Naive B cell (primary cell): ENCODE measurements around the gene LAMA2. TPM values are rescaled to one million over a fixed set of nuclear protein-coding genes. Genes with fewer than 3 reads are reported as not detected.
A peak's percentile ranks its signal among the peaks of the same experiment; 100 is the strongest.

Source experiments
- ATAC-seq, 2 donors: fragments of 150-1000 bp; cut with Tn5 transposase; 2 replicates each; pipeline ENCODE4 v1.10.0; 2021; ENCODE audit warnings: low read depth in 2 of 2, mild to moderate bottlenecking in 2 of 2, moderate library complexity in 2 of 2
- DNase-seq: peaks from one replicate; pipeline ENCODE4 v3.0.0; 2022
- H3K27ac Mint-ChIP-seq, 6 donors: one replicate each; pipeline ENCODE4 v1.8.0; 2020 to 2022; ENCODE audit warnings: mild to moderate bottlenecking in 6 of 6, mixed read lengths in 6 of 6, moderate library complexity in 5 of 6, inconsistent platforms in 2 of 6
- H3K27me3 Mint-ChIP-seq, 3 donors: one replicate each; pipeline ENCODE4 v1.8.0; 2021 to 2022; ENCODE audit warnings: mixed read lengths in 3 of 3, mild to moderate bottlenecking in 1 of 3
- H3K36me3 Mint-ChIP-seq, 2 donors: one replicate each; pipeline ENCODE4 v1.8.0; 2020 to 2022; ENCODE audit warnings: mixed read lengths in 2 of 2, inconsistent platforms in 1 of 2, mild to moderate bottlenecking in 1 of 2
- H3K4me1 Mint-ChIP-seq, 3 donors: one replicate each; pipeline ENCODE4 v1.8.0; 2020 to 2022; ENCODE audit warnings: mixed read lengths in 3 of 3, inconsistent platforms in 1 of 3, mild to moderate bottlenecking in 1 of 3, moderate library complexity in 1 of 3
- H3K4me3 Mint-ChIP-seq, 8 donors: one replicate each; pipeline ENCODE4 v1.8.0; 2020 to 2022; ENCODE audit warnings: mild to moderate bottlenecking in 8 of 8, mixed read lengths in 8 of 8, moderate library complexity in 8 of 8, inconsistent platforms in 2 of 8
- H3K9me3 Mint-ChIP-seq, 7 donors: one replicate each; pipeline ENCODE4 v1.8.0; 2020 to 2022; ENCODE audit warnings: mixed read lengths in 7 of 7, mild to moderate bottlenecking in 5 of 7, inconsistent platforms in 2 of 7, moderate library complexity in 1 of 7
- polyA plus RNA-seq, 6 donors: library from polyadenylated mRNA; unstranded; fragments of 300-500 nt; fragmentation: Illumina TruSeq; gene quantifications; one replicate each; pipeline ENCODE4 v1.2.3, GENCODE V29; 2021; ENCODE audit warnings: low read depth in 6 of 6

The LAMA2 gene, protein sequence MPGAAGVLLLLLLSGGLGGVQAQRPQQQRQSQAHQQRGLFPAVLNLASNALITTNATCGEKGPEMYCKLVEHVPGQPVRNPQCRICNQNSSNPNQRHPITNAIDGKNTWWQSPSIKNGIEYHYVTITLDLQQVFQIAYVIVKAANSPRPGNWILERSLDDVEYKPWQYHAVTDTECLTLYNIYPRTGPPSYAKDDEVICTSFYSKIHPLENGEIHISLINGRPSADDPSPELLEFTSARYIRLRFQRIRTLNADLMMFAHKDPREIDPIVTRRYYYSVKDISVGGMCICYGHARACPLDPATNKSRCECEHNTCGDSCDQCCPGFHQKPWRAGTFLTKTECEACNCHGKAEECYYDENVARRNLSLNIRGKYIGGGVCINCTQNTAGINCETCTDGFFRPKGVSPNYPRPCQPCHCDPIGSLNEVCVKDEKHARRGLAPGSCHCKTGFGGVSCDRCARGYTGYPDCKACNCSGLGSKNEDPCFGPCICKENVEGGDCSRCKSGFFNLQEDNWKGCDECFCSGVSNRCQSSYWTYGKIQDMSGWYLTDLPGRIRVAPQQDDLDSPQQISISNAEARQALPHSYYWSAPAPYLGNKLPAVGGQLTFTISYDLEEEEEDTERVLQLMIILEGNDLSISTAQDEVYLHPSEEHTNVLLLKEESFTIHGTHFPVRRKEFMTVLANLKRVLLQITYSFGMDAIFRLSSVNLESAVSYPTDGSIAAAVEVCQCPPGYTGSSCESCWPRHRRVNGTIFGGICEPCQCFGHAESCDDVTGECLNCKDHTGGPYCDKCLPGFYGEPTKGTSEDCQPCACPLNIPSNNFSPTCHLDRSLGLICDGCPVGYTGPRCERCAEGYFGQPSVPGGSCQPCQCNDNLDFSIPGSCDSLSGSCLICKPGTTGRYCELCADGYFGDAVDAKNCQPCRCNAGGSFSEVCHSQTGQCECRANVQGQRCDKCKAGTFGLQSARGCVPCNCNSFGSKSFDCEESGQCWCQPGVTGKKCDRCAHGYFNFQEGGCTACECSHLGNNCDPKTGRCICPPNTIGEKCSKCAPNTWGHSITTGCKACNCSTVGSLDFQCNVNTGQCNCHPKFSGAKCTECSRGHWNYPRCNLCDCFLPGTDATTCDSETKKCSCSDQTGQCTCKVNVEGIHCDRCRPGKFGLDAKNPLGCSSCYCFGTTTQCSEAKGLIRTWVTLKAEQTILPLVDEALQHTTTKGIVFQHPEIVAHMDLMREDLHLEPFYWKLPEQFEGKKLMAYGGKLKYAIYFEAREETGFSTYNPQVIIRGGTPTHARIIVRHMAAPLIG (N-terminal part only)
- polyA plus RNA-seq, result under 1 TPM in 1 of 6 donors, not detected in 5; 0.28 TPM

DNA sequence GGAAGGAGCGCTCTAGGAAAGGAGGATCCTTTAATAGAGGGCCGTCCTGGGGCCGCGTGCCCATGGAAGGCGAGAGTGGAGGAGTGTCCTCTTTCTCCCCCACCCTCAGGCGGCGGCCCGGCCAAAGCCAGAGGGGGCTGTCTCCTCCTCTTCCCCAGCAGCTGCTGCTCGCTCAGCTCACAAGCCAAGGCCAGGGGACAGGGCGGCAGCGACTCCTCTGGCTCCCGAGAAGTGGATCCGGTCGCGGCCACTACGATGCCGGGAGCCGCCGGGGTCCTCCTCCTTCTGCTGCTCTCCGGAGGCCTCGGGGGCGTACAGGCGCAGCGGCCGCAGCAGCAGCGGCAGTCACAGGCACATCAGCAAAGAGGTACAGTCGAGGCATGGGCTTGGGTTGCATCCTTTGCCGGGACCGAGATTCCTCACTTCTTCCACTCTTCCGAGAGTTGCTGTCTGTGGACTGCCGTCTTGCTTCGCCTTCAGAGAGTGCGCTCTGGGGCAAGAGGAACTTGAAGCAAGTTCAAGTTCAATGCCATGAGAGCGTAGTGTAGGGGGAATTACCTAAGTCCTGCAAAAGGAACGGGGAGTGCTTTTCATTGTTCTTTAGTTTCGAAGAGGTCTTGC lies at the start of gene LAMA2:
LAMA2 (plus strand) TSS at position 148 of the 621 bp plus-strand sequence; CDS start at position 256, 108 bp downstream.
- H3K9me3 Mint-ChIP-seq, result peaks cover 0 to 3% (median 0%) of the 10 kb centered on the region in 7 donors
- H3K4me3 Mint-ChIP-seq, result peak within 1 kb of the TSS in 3 of 8 donors; percentile 5 to 61 (median 40)
- ATAC-seq (no peak), DNase-seq (no peak)
- H3K4me1 Mint-ChIP-seq, result peaks cover 0 to 6% (median 0%) of the 10 kb centered on the region in 3 donors
- H3K27ac Mint-ChIP-seq, result peak within 1 kb of the TSS in 1 of 6 donors; percentile 7
- H3K27me3 Mint-ChIP-seq, result peaks cover 10 to 17% (median 16%) of the 10 kb centered on the region in 3 donors
- no peaks in the 10 kb centered on the region for H3K36me3 Mint-ChIP-seq

DNA sequence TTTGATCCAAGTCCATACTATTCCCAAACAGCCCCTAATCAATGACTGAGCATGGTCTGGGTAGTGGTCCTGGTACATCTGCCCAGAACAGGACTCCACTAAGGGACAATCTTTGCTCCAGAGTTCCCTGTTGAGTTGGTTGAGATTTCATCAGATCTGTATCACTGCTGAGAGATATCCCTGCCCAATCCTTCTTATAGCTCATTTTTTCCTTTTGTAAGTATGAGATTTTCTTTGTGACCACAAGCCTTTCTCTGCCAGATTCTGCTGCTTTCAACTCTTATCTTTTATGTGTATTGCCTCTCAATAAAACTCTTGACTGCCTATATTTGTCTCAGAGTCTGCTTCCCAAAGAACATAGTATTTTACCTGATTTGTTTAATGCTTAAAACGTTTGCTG lies 46.2 kb upstream of the LAMA2 start:
- Mint-ChIP-seq H3K4me1 (no peaks in the 10 kb centered on the region), H3K36me3 (no peaks in the 10 kb centered on the region), H3K27ac (no peak overlapping the region), H3K4me3 (no peak overlapping the region), H3K9me3 (peaks cover 0 to 13% (median 5%) of the 10 kb centered on the region in 7 donors), H3K27me3 (no peaks in the 10 kb centered on the region)
- ATAC-seq (no peak), DNase-seq (no peak)

DNA sequence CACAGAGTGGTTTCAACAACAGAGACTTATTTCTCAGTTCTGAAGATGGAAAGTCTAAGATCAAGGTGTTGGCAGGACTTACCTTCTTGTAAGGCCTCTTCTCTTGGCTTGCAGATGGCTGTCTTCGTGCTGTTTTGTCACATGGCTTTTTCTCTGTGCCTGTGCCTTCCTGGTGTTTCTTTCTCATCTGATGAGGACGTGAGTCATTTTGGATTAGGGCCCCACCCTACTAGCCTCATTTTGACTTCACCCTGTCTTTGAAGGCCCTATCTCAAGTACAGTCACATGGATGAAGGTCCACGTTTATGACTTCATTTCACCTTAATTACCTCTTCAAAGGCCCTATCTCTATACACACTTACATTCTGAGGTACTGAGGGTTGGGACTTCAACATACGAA lies 41.4 kb upstream of the LAMA2 start:
- Mint-ChIP-seq H3K9me3 (peaks cover 0 to 10% (median 3%) of the 10 kb centered on the region in 7 donors), H3K4me3 (no peak overlapping the region), H3K4me1 (no peaks in the 10 kb centered on the region), H3K36me3 (no peaks in the 10 kb centered on the region), H3K27me3 (no peaks in the 10 kb centered on the region), H3K27ac (no peak overlapping the region)
- ATAC-seq, result no peak
- no peak for DNase-seq

DNA sequence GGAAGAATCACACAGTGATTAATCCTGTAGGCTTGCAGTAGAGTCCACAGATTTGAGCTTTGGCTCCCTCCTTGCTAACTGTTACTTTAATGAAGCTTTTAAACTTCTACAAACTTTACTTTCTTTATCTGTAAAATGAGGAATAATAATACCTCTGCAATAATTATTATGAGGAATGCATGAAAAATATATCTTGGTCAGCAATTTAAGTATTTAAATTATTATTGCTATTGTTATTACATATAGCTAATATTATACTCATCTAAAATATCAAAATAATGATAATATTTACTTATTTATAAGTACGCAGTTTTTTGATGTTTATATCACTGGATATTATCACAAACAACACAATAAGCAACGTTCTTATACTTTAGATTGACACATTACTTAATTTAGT lies 38.3 kb upstream of the LAMA2 start:
- Mint-ChIP-seq H3K4me3 (no peak overlapping the region), H3K36me3 (no peaks in the 10 kb centered on the region), H3K27me3 (no peaks in the 10 kb centered on the region), H3K9me3 (peaks cover 0 to 10% (median 0%) of the 10 kb centered on the region in 7 donors), H3K4me1 (no peaks in the 10 kb centered on the region), H3K27ac (no peak overlapping the region)
- DNase-seq (no peak), ATAC-seq (no peak)

DNA sequence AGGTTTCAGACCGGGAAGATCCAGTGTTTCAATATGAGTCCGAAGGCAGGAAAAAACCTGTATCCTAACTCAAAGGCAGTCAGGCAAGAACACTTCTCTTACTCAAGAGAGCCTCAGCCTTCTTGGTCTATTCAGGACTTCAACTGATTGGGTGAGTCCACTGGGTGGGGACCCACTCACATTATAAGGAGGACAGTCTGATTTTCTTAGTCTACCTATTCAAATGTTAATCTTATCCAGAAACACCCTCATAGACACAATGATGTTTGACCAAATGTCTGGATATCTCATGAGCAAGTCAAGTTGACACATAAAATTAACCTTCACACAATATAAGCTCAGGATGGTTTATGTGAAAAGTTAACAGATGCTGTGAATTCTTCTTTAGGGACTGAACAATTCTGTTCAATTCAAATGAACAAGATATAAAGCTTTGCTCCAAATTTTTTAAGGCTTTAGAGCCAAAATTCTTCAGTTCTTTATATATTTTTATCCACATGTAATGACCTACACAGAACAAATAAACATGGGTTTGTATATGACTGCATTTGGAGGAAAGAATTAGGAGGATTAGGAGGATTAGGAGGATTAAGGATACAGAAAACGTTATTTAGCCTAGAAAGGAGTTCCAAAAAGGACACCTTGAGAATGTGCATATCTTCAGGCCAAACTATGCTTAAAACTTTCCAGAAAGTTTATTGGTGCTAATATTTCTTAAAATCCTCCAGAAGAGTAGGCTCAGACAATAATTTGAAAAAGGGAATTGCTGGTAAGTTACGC lies 35.3 kb upstream of the LAMA2 start:
- H3K27me3 Mint-ChIP-seq, result no peaks in the 10 kb centered on the region
- DNase-seq (no peak), ATAC-seq (no peak)
- H3K27ac Mint-ChIP-seq, result no peak overlapping the region
- H3K4me3 Mint-ChIP-seq, result no peak overlapping the region
- H3K4me1 Mint-ChIP-seq, result no peaks in the 10 kb centered on the region
- peaks cover 0 to 6% (median 0%) of the 10 kb centered on the region in 7 donors for H3K9me3 Mint-ChIP-seq
- no peaks in the 10 kb centered on the region for H3K36me3 Mint-ChIP-seq

DNA sequence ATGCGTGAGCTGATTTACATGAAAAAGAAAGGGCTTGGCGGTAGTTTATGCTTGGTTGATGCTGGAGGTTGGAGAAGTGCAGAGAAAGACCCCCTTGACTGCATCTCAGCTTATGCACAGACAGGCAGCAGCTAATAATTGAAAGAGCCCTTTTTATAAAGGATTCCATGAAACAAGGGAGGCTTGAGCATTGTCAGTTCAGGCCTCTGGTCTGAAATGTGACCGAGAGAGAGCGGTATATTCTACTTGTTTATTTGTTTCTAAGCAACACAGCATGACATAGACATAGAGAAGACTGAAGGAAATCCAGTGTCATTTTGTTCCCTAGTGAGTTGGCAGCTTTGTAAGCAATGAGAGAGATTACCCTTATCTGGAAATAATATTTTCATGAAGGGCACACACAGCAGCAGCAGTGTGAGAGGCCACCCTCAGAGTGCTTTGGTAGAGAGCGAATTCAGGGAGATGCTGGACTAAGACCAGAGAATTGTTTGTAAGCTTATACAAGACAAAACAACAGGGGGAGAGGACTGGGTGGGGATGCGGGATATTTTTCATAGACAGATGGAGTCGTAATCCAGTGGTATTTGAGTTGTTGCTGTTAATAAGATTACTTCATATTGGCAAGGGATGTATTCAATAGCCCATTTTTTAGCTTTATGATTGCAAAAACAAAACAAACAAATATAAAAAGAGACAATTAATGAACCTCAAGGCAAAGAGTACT lies 34.6 kb upstream of the LAMA2 start:
- ATAC-seq (no peak), DNase-seq (no peak)
- H3K36me3 Mint-ChIP-seq, result no peaks in the 10 kb centered on the region
- no peaks in the 10 kb centered on the region for H3K4me1 Mint-ChIP-seq
- H3K4me3 Mint-ChIP-seq, result no peak overlapping the region
- no peaks in the 10 kb centered on the region for H3K27me3 Mint-ChIP-seq
- peaks cover 0 to 3% (median 0%) of the 10 kb centered on the region in 7 donors for H3K9me3 Mint-ChIP-seq
- no peak overlapping the region for H3K27ac Mint-ChIP-seq

DNA sequence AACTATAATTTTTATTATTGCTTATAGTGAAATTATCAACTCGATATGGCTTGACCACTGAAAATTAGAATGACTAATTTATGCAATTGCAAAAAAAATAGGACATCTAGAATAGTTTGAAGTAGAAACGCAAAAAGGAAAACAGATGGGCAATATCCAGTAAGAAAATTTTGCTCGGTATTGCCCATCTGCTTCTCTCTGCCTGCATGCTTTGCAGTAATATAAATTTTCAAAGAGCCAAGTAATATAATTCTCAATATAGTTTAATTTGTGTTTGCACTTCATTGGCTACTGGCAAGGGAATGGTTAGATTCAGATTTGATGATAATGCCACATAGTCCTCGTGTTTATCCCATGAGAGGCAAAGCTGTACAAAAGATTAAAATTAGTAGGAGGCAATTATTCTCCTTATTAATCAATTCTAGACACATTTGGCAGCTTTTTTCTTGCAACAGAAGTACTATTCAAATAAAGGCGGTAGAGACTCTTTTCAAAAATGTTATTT lies 27.3 kb upstream of the LAMA2 start:
- Mint-ChIP-seq H3K9me3 (peaks cover 1 to 10% (median 2%) of the 10 kb centered on the region in 7 donors), H3K4me3 (no peak overlapping the region), H3K27me3 (no peaks in the 10 kb centered on the region), H3K27ac (no peak overlapping the region), H3K36me3 (peaks cover 0 to under 1% of the 10 kb centered on the region in 2 donors), H3K4me1 (no peaks in the 10 kb centered on the region)
- DNase-seq (no peak), ATAC-seq (no peak)

DNA sequence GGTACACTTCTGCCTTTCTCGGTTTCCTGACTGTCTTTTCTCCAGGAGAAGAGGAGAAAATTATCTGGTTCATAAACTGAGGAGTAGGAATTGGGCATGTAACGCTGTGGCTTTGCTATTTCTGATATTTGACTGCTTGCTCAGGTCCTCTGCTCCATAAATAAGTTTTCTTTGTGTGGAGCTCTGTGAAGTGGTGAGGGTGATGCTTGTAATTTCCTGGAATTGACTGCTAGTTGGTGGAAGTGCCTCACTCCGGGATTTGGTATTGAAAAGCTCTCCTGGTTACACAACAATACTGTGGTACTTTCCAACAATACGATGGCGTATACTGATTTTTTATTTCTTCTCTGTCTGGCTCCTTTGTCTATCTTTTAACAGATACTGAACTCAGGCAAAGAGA lies 25.1 kb upstream of the LAMA2 start:
- peaks cover 11 to 27% (median 14%) of the 10 kb centered on the region in 7 donors for H3K9me3 Mint-ChIP-seq
- DNase-seq, result no peak
- H3K27ac Mint-ChIP-seq, result no peak overlapping the region
- no peaks in the 10 kb centered on the region for H3K4me1 Mint-ChIP-seq
- no peaks in the 10 kb centered on the region for H3K27me3 Mint-ChIP-seq
- peaks cover 6 to 12% of the 10 kb centered on the region in 2 donors for H3K36me3 Mint-ChIP-seq
- H3K4me3 Mint-ChIP-seq, result no peak overlapping the region
- no peak for ATAC-seq

DNA sequence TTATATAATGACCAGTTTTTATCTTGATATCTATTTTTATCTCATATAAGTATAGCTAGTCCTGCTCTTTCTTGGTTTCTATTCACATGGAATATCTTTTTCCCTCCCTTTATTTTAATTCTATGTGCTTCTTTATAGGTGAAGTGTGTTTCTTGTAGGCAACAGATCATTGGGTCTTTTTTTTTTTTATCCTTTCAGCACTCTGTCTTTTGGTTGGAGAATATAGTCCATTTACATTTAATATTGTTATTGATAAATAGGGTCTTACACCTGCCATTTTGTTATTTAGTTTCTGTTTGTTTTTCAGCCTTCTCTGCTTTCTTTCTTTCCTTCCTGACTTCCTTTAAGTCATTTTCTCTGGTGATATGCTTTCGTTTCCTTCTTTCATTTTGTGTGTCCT lies 22.2 kb upstream of the LAMA2 start:
- peaks cover 11 to 27% (median 16%) of the 10 kb centered on the region in 7 donors for H3K9me3 Mint-ChIP-seq
- DNase-seq (no peak), ATAC-seq (no peak)
- H3K27me3 Mint-ChIP-seq, result no peaks in the 10 kb centered on the region
- no peaks in the 10 kb centered on the region for H3K4me1 Mint-ChIP-seq
- H3K36me3 Mint-ChIP-seq, result peaks cover 6 to 12% of the 10 kb centered on the region in 2 donors
- no peak overlapping the region for H3K27ac Mint-ChIP-seq
- no peak overlapping the region for H3K4me3 Mint-ChIP-seq

DNA sequence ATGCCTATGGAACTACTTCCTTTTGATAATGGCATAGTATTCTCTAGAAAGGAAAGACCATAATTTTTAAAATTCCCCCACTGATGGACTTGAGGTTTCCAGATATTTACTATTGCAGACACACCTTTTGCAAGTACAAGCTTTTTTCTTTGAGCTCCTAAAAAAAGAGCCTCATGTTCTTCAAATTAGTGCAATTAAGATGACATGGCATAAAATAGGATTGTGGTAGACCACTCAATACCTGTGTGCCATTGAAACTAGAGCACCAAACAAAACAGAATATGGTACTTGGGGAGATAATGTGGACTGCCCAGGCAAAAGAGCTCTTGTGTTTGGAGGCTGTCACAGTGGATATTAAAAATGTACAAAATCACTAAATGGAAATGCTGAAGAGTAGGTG lies 19.0 kb upstream of the LAMA2 start:
- no peak for DNase-seq
- Mint-ChIP-seq H3K27me3 (peaks cover 0 to 3% (median 0%) of the 10 kb centered on the region in 3 donors), H3K4me3 (no peak overlapping the region), H3K27ac (no peak overlapping the region), H3K9me3 (peaks cover 11 to 27% (median 17%) of the 10 kb centered on the region in 7 donors), H3K4me1 (no peaks in the 10 kb centered on the region), H3K36me3 (peaks cover 6 to 12% of the 10 kb centered on the region in 2 donors)
- no peak for ATAC-seq

DNA sequence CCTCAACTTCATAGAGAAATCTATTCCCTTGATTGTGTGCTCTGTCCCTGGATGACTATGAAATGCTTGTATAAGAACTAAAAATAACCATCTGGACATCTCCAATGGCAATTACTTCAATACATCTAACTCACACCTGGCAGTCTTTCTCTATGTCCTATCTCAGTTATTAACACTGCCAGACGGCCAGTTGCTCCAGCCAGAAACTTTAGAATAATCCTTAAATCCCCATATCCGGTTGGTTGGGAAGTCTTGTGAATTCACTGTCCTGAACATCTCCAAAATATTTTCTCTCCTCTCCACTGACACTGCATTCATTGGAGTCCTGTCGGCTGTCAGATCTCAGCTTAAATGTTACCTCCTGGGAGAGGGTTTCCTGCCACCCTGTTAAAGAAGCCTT lies 12.2 kb upstream of the LAMA2 start:
- Mint-ChIP-seq H3K27ac (no peak overlapping the region), H3K36me3 (no peaks in the 10 kb centered on the region), H3K4me3 (no peak overlapping the region), H3K9me3 (peaks cover 0 to 7% (median 2%) of the 10 kb centered on the region in 7 donors), H3K27me3 (peaks cover 0 to 6% (median 0%) of the 10 kb centered on the region in 3 donors), H3K4me1 (no peaks in the 10 kb centered on the region)
- DNase-seq (no peak), ATAC-seq (no peak)
